SK-N-SH treated with all-trans-retinoic acid at 6 μM for 48 hours (cell line): ENCODE results near the gene STX1B.

Experiments used
- ATAC-seq: fragments of 200-7000 bp; cut with Tn5 transposase; 3 replicates; pipeline ENCODE4 v1.9.1; 2020; ENCODE audit warnings: mild to moderate bottlenecking, moderate library complexity
- ARNTL ChIP-seq: fragments of 450-650 bp; formaldehyde crosslinking; IDR thresholded peaks from 2 replicates; pipeline ENCODE4 v1.5.0; 2020; ENCODE audit warnings: low read depth, mild to moderate bottlenecking, moderate library complexity, borderline replicate concordance
- BACH2 ChIP-seq: fragments of 250-450 bp; sonication (Bioruptor Pico); IDR thresholded peaks from 2 replicates; pipeline ENCODE4 v1.9.0; 2021; ENCODE audit warnings: mild to moderate bottlenecking, borderline replicate concordance
- CSDC2 ChIP-seq: fragments of 250-450 bp; sonication (Bioruptor Pico); IDR thresholded peaks from 2 replicates; pipeline ENCODE4 v1.5.0; 2020; ENCODE audit warnings: mild to moderate bottlenecking, moderate library complexity
- CSRNP3 ChIP-seq: fragments of 250-450 bp; sonication (Bioruptor Pico); IDR thresholded peaks from 2 replicates; pipeline ENCODE4 v1.5.1; 2021; ENCODE audit warnings: mild to moderate bottlenecking, moderate library complexity
- ESRRG ChIP-seq: fragments of 250-450 bp; sonication (Bioruptor Pico); IDR thresholded peaks from 2 replicates; pipeline ENCODE4 v1.6.1; 2021; ENCODE audit warnings: mild to moderate bottlenecking
- GLIS3 ChIP-seq: fragments of 250-450 bp; sonication (Bioruptor Pico); IDR thresholded peaks from 2 replicates; pipeline ENCODE4 v1.5.0; 2020; ENCODE audit warnings: mild to moderate bottlenecking, moderate library complexity
- ISL1 ChIP-seq: fragments of 250-450 bp; sonication (Bioruptor Pico); IDR thresholded peaks from 2 replicates; pipeline ENCODE4 v2.1.2; 2022; ENCODE audit warnings: mild to moderate bottlenecking, moderate library complexity
- OSR1 ChIP-seq: fragments of 250-450 bp; sonication (Bioruptor Pico); IDR thresholded peaks from 2 replicates; pipeline ENCODE4 v1.8.0; 2022; ENCODE audit warnings: moderate library complexity, mild to moderate bottlenecking, inconsistent platforms
- PATZ1 ChIP-seq: fragments of 250-450 bp; sonication (Bioruptor Pico); IDR thresholded peaks from 2 replicates; pipeline ENCODE4 v1.8.0; 2020; ENCODE audit warnings: mild to moderate bottlenecking, moderate library complexity, borderline replicate concordance
- PPARA ChIP-seq: fragments of 250-450 bp; sonication (Bioruptor Pico); IDR thresholded peaks from 2 replicates; pipeline ENCODE4 v1.5.0; 2020; ENCODE audit warnings: mild to moderate bottlenecking, borderline replicate concordance
- RARB ChIP-seq: fragments of 250-450 bp; sonication (Bioruptor Pico); IDR thresholded peaks from 2 replicates; pipeline ENCODE4 v1.8.0; 2021; ENCODE audit warnings: mild to moderate bottlenecking, moderate library complexity
- SNAI2 ChIP-seq: fragments of 250-450 bp; sonication (Bioruptor Pico); IDR thresholded peaks from 2 replicates; pipeline ENCODE4 v1.5.0; 2020; ENCODE audit warnings: mild to moderate bottlenecking, moderate library complexity
- TOX ChIP-seq: fragments of 250-450 bp; sonication (Bioruptor Pico); IDR thresholded peaks from 2 replicates; pipeline ENCODE4 v1.8.0; 2021; ENCODE audit warnings: mild to moderate bottlenecking, moderate library complexity, borderline replicate concordance
- TSHZ2 ChIP-seq: fragments of 250-450 bp; sonication (Bioruptor Pico); IDR thresholded peaks from 2 replicates; pipeline ENCODE4 v1.5.0; 2020; ENCODE audit warnings: mild to moderate bottlenecking, moderate library complexity
- ZC3H10 ChIP-seq: fragments of 250-450 bp; sonication (Bioruptor Pico); IDR thresholded peaks from 2 replicates; pipeline ENCODE4 v1.5.1; 2021; ENCODE audit warnings: mild to moderate bottlenecking, moderate library complexity
- ZFP3 ChIP-seq: fragments of 250-450 bp; sonication (Bioruptor Pico); IDR thresholded peaks from 2 replicates; pipeline ENCODE4 v1.5.0; 2020; ENCODE audit warnings: mild to moderate bottlenecking, moderate library complexity
- ZFP30 ChIP-seq: fragments of 450-650 bp; formaldehyde crosslinking; IDR thresholded peaks from 2 replicates; pipeline ENCODE4 v1.5.0; 2022; ENCODE audit warnings: mild to moderate bottlenecking, moderate library complexity
- ZNF565 ChIP-seq: fragments of 450-650 bp; formaldehyde crosslinking; conservative IDR thresholded peaks from 2 replicates; pipeline ENCODE4 v1.5.0; 2020; ENCODE audit warnings: low read depth, mild to moderate bottlenecking, moderate library complexity
- ZNF70 ChIP-seq: fragments of 450-650 bp; formaldehyde crosslinking; IDR thresholded peaks from 2 replicates; pipeline ENCODE4 v1.5.0; 2020; ENCODE audit warnings: mild to moderate bottlenecking, moderate library complexity
- ZNF8 ChIP-seq: fragments of 450-650 bp; formaldehyde crosslinking; IDR thresholded peaks from 2 replicates; pipeline ENCODE4 v1.5.0; 2020; ENCODE audit warnings: mild to moderate bottlenecking, moderate library complexity
- TF ChIP-seq, protein P1 (sequence below): fragments of 250-450 bp; sonication (Bioruptor Pico); IDR thresholded peaks from 2 replicates; pipeline ENCODE4 v1.5.1; 2020; ENCODE audit warnings: low read depth, mild to moderate bottlenecking, moderate library complexity
- TF ChIP-seq, protein P2 (sequence below): fragments of 250-450 bp; sonication (Bioruptor Pico); IDR thresholded peaks from 2 replicates; pipeline ENCODE4 v1.8.0; 2021; ENCODE audit warnings: low read depth, mild to moderate bottlenecking, moderate library complexity, borderline replicate concordance

STX1B gene

DNA sequence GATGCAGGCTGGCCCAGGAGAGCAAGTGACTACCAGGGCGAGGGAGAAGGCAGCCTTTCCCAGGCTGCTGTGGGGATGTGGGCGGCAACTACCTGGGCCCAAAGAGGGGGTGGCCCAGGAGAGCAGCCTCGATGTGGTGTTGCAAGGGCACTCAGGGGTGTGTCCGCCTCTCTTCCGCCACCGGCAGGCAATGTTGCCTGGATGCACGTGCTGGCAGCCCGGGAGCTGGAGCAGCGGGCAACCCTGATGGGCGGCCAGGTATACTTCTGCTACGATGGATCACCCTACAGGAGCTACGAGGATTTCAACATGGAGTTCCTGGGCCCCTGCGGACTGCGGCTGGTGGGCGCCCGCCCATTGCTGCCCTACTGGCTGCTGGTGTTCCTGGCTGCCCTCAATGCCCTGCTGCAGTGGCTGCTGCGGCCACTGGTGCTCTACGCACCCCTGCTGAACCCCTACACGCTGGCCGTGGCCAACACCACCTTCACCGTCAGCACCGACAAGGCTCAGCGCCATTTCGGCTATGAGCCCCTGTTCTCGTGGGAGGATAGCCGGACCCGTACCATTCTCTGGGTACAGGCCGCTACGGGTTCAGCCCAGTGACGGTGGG, 22.8 kb downstream of the STX1B start:
- no peak for ATAC-seq
- no peak for TF ChIP-seq GLIS3
- TF ChIP-seq ISL1: no peak
- no peak for TF ChIP-seq PATZ1 (CRISPR knock-in tag)
- TF ChIP-seq TOX (CRISPR knock-in tag): no peak
- no peak for TF ChIP-seq ZNF70 (CRISPR knock-in tag)
- no peak for TF ChIP-seq RARB (CRISPR knock-in tag)
- TF ChIP-seq TSHZ2: no peak
- no peak for TF ChIP-seq CSDC2 (CRISPR knock-in tag)
- no peak for TF ChIP-seq ZC3H10 (CRISPR knock-in tag)
- no peak for TF ChIP-seq BACH2 (CRISPR knock-in tag)
- TF ChIP-seq ZFP3: no peak
- TF ChIP-seq, protein P1, sequence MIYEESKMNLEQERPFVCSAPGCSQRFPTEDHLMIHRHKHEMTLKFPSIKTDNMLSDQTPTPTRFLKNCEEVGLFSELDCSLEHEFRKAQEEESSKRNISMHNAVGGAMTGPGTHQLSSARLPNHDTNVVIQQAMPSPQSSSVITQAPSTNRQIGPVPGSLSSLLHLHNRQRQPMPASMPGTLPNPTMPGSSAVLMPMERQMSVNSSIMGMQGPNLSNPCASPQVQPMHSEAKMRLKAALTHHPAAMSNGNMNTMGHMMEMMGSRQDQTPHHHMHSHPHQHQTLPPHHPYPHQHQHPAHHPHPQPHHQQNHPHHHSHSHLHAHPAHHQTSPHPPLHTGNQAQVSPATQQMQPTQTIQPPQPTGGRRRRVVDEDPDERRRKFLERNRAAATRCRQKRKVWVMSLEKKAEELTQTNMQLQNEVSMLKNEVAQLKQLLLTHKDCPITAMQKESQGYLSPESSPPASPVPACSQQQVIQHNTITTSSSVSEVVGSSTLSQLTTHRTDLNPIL (CRISPR knock-in tag): no peak
- no peak for TF ChIP-seq ZNF565

- no peak for ATAC-seq
- TF ChIP-seq, protein P2, sequence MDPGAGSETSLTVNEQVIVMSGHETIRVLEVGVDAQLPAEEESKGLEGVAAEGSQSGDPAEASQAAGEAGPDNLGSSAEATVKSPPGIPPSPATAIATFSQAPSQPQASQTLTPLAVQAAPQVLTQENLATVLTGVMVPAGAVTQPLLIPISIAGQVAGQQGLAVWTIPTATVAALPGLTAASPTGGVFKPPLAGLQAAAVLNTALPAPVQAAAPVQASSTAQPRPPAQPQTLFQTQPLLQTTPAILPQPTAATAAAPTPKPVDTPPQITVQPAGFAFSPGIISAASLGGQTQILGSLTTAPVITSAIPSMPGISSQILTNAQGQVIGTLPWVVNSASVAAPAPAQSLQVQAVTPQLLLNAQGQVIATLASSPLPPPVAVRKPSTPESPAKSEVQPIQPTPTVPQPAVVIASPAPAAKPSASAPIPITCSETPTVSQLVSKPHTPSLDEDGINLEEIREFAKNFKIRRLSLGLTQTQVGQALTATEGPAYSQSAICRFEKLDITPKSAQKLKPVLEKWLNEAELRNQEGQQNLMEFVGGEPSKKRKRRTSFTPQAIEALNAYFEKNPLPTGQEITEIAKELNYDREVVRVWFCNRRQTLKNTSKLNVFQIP (CRISPR knock-in tag): no peak
- TF ChIP-seq GLIS3 (no peak), ZNF70 (CRISPR knock-in tag) (no peak), SNAI2 (CRISPR knock-in tag) (no peak), ZC3H10 (CRISPR knock-in tag) (no peak), PATZ1 (CRISPR knock-in tag) (no peak), PPARA (CRISPR knock-in tag) (no peak), RARB (CRISPR knock-in tag) (no peak), ZFP30 (no peak), ISL1 (no peak), ESRRG (no peak), ARNTL (CRISPR knock-in tag) (no peak), ZNF8 (CRISPR knock-in tag) (no peak), CSRNP3 (CRISPR knock-in tag) (no peak), OSR1 (no peak), ZFP3 (no peak)
- TF ChIP-seq, protein P1 (CRISPR knock-in tag): no peak
Observed at GRCh38 chr16:30986129-30986991, 24.1 kb downstream of the STX1B start.
